Subcutaneous abdominal adipose tissue (tissue), 5 donors: Measurements from ENCODE around the gene CALCA.
"Not testable (repeated sequence)": the region's sequence is repeated elsewhere in the genome, so short reads cannot be mapped to it uniquely, and the experiment has no call there.

Experiments used
- H3K27ac ChIP-seq: one replicate; pipeline ENCODE4 v1.7.0; 2013; ENCODE audit warnings: low read depth, mild to moderate bottlenecking, inconsistent platforms, low read length, moderate library complexity
- H3K27me3 ChIP-seq, 5 donors: one replicate each; pipeline ENCODE4 v1.7.0; 2013; ENCODE audit warnings: low read length in 5 of 5, inconsistent platforms in 1 of 5; ENCODE audit not compliant: control insufficient read depth in 5 of 5, insufficient read depth in 4 of 5
- H3K36me3 ChIP-seq, 5 donors: one replicate each; pipeline ENCODE4 v1.7.0; 2013; ENCODE audit warnings: low read length in 5 of 5; ENCODE audit not compliant: control insufficient read depth in 5 of 5, insufficient read depth in 5 of 5
- H3K4me1 ChIP-seq, 5 donors: one replicate each; pipeline ENCODE4 v1.7.0; 2013; ENCODE audit warnings: low read length in 5 of 5, mild to moderate bottlenecking in 3 of 5, moderate library complexity in 1 of 5; ENCODE audit not compliant: control insufficient read depth in 5 of 5, insufficient read depth in 5 of 5
- H3K4me3 ChIP-seq, 5 donors: one replicate each; pipeline ENCODE4 v1.7.0; 2013; ENCODE audit warnings: low read length in 5 of 5, low read depth in 1 of 5
- H3K9ac ChIP-seq, 5 donors: one replicate each; pipeline ENCODE4 v1.7.0; 2013; ENCODE audit warnings: low read length in 5 of 5, mild to moderate bottlenecking in 4 of 5, moderate library complexity in 3 of 5
- H3K9me3 ChIP-seq, 5 donors: one replicate each; pipeline ENCODE4 v1.7.0; 2013; ENCODE audit warnings: low read length in 5 of 5; ENCODE audit not compliant: control insufficient read depth in 5 of 5
- donor health status: healthy.
- donor health status: healthy.
- donor health status: healthy.
- donor health status: healthy.
- donor health status: healthy.

CALCA gene, protein sequence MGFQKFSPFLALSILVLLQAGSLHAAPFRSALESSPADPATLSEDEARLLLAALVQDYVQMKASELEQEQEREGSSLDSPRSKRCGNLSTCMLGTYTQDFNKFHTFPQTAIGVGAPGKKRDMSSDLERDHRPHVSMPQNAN

DNA sequence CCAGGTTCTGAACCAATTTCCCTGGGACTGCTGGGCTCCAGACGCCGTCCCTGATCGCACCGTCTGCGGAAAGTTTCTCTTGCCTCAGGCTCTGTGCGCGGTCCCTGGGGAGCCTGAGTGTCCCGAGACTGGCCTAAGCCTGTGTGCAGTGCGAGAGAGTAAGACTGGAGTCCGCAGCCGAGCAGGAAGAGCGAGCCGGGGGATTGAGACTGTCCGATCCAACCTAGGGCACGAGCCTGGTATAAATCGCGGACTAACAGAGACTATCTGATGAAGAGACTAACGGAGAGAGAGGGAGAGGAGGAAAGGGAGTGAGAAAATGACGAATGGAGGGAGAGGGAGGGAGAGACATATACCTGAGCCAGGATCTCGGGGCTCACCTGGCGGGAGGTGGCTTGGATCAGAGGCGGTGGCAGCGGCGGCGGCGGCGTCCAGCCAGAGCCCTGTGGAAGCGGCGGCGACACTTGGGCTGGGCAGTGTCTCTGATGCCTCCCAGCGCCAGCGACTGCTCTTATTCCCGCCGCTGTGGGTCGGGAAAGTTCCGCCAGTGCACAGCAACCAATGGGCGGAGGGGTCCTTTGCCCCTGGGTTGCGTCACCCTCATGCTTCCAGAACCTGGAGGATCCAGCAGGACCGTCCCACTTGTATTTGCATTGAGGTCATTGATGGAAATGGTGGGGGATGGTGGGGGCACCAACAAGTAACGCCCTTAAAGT, at the start of gene CALCA:
Gene CALCA (minus strand): TSS at position 487 of the 716 bp plus-strand sequence. CDS start 1,159 bp downstream, outside the sequence.
- H3K36me3 ChIP-seq, result no peaks in the 10 kb centered on the region
- no peak within 1 kb of the TSS for H3K27ac ChIP-seq
- peaks cover 44 to 79% (median 67%) of the 10 kb centered on the region in 5 donors for H3K27me3 ChIP-seq

DNA sequence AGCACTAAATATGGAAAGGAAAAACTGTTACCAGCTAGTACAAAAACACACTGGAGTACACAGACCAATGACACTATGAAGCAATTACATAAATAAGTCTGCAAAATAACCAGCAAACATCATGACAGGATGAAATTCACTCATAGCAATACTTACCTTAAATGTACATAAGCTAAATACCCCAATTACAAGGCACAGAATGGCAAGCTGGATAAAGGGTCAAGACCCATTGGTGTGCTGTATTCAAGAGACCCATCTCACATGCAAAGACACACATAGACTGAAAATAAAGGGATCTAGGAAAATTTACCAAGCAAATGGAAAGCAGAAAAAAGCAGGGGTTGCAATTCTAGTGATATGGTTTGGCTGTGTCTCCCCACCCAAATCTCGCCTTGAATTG, 44.0 kb upstream of the CALCA start:
- Histone ChIP-seq H3K27ac (no peak overlapping the region), H3K4me3 (no peak overlapping the region), H3K9ac (no peak overlapping the region), H3K4me1 (no peaks in the 10 kb centered on the region), H3K27me3 (no peaks in the 10 kb centered on the region), H3K9me3 (peaks cover 0 to 33% (median 14%) of the 10 kb centered on the region in 5 donors), H3K36me3 (no peaks in the 10 kb centered on the region)

More for the DNA sequence above, at the start of gene CALCA:
- Histone ChIP-seq H3K4me1 (peaks cover 4 to 34% (median 28%) of the 10 kb centered on the region in 5 donors), H3K9me3 (no peaks in the 10 kb centered on the region), H3K4me3 (peak within 1 kb of the TSS in 1 of 5 donors; percentile 12), H3K9ac (no peak within 1 kb of the TSS)

DNA sequence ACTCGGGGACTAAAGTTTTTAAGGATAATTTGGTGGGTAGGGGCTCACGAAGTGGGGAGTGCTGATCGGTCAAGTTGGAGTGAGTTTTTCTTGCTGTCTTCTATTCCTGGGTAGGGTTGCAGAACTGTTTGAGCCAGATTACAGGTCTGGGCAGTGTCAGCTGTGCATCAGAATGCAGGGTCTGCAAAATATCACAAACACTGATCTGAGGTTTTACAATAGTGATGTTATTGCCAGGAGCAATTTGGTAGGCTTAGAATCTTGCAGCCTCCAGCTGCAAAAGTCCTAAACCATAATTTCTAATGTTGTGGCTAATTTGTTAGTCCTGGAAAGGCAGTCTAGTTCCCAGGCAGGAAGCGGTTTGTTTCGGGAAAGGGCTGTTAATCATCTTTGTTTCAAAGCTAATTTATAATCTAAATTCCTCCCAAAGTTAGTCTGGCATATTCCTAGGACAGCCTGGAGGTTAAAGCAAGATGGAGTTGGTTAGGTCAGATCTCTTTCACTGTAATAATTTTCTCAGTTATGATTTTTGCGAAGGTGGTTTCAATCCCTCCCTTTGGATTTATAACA, 39.7 kb upstream of the CALCA start:
- Histone ChIP-seq H3K9ac (no peak overlapping the region), H3K36me3 (no peaks in the 10 kb centered on the region), H3K4me3 (no peak overlapping the region), H3K9me3 (peaks cover 0 to 15% (median 11%) of the 10 kb centered on the region in 5 donors), H3K27me3 (no peaks in the 10 kb centered on the region), H3K27ac (no peak overlapping the region), H3K4me1 (no peaks in the 10 kb centered on the region)

DNA sequence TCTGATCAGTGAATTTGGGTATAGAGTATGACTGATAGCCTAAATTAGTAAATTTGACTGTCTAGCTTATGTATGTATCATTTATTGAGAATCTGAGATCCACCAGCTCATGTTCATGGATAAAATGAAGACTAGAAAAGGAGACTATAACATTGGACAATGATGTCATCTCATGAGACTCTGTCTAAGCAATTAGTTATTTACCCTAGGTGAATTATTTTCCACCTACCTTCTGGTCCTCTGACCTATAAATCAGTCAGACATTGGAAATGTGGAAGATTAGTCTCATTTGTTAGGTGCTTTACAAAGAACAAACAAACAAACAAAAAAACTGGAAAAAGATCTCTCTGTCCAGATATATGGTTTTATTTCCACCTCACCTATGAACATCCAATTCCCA, 38.7 kb upstream of the CALCA start:
- Histone ChIP-seq H3K4me3 (no peak overlapping the region), H3K4me1 (no peaks in the 10 kb centered on the region), H3K9me3 (peaks cover 3 to 9% (median 6%) of the 10 kb centered on the region in 5 donors), H3K9ac (no peak overlapping the region), H3K27ac (no peak overlapping the region), H3K36me3 (no peaks in the 10 kb centered on the region), H3K27me3 (no peaks in the 10 kb centered on the region)

DNA sequence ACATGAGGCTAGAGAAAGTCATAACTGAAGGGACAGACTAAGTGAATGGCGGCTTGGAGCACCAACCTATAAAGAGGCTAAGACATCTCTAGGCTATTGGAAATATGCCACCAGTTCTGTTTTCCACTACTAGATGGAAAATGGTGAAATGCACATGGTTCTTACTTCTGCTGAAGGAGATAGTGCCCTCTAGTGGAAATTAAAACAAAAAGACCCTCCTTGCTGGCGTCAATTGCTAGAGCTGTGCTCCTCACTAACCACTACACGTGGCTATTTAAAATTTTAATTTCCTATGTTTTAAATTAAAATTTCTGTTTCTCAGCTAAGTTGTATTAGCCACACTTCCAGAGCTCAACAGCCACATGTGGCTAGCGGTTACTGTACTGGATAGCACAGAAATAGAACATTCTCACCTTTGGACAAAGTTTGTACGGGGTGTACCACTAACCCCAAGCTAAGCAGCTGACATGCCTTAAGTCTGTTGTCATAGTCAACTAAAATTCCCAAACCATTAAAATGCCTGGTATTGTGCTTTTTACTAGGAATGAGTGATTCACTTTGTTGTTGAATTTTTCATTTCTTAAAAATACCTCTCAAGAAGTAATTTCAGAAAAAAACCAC, 34.1 kb upstream of the CALCA start:
- Histone ChIP-seq H3K36me3 (no peaks in the 10 kb centered on the region), H3K27me3 (no peaks in the 10 kb centered on the region), H3K4me1 (no peaks in the 10 kb centered on the region), H3K9me3 (peaks cover 0 to 4% (median 3%) of the 10 kb centered on the region in 5 donors), H3K9ac (no peak overlapping the region), H3K27ac (no peak overlapping the region), H3K4me3 (no peak overlapping the region)

DNA sequence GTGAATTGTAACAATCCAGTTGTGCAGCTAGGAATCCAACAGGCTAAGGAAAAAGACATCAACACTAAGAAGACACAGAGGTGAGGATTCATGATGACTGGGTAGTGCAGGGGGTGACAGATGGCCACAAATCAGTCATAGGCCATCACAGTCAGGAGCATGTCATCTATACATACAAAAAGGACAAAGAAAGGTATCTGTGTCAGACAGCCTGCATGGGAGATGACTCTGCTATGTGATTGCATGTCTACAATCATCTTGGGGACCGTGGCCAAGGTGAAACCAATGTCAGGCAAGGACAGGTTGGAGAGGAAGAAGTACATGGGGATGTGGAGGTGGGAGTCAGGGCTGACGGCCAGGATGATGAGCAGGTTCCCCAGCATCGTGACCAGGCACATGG, 16.0 kb upstream of the CALCA start:
- H3K36me3 ChIP-seq, H3K27ac ChIP-seq, H3K9me3 ChIP-seq, H3K4me3 ChIP-seq, H3K9ac ChIP-seq, H3K27me3 ChIP-seq, H3K4me1 ChIP-seq: not testable (repeated sequence)

DNA sequence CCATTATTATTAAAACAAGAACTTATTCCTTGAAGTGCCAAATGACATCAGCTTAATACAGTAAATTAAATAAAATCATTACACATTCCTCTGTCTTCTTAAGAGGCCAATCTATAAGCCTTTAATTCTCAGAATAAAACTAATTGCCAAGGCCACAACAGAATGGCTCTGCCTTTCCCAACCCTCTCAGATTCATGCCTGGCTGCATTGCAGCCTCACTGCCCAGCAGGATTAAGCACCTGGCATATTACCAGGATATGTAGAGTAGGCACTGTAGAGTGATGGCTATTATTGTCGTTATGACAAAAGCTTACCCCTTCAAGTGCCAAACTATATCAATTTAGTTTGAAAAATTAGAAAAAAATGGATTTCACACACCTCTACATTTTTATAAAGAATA, 9.4 kb upstream of the CALCA start:
- Histone ChIP-seq H3K9me3 (no peaks in the 10 kb centered on the region), H3K4me1 (no peaks in the 10 kb centered on the region), H3K4me3 (no peak overlapping the region), H3K9ac (no peak overlapping the region), H3K27ac (no peak overlapping the region), H3K36me3 (no peaks in the 10 kb centered on the region), H3K27me3 (no peaks in the 10 kb centered on the region)

DNA sequence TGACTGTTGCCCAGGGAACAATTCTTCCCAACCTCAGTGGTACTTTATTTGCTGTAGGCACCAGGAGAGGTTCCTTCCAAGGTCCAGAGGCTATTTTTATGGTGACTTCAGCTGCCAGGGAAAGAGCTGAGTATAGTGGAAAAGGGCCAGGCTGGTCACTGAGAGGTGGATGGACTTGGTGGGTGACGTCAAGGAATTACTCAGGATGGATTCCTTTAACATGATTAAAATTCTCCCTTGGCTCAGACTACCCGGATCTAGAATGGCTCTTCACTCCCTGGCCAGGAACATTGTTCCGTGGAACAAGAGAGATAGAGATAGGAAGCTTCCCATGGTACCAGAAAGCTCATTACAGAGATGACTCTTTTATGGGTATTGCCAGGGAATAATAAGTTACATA, 8.7 kb upstream of the CALCA start:
- H3K36me3 ChIP-seq, result no peaks in the 10 kb centered on the region
- no peak overlapping the region for H3K9ac ChIP-seq
- H3K4me1 ChIP-seq, result no peaks in the 10 kb centered on the region
- H3K27ac ChIP-seq, result no peak overlapping the region
- no peak overlapping the region for H3K4me3 ChIP-seq
- H3K9me3 ChIP-seq, result no peaks in the 10 kb centered on the region
- H3K27me3 ChIP-seq, result peaks cover 0 to 6% (median 3%) of the 10 kb centered on the region in 5 donors

DNA sequence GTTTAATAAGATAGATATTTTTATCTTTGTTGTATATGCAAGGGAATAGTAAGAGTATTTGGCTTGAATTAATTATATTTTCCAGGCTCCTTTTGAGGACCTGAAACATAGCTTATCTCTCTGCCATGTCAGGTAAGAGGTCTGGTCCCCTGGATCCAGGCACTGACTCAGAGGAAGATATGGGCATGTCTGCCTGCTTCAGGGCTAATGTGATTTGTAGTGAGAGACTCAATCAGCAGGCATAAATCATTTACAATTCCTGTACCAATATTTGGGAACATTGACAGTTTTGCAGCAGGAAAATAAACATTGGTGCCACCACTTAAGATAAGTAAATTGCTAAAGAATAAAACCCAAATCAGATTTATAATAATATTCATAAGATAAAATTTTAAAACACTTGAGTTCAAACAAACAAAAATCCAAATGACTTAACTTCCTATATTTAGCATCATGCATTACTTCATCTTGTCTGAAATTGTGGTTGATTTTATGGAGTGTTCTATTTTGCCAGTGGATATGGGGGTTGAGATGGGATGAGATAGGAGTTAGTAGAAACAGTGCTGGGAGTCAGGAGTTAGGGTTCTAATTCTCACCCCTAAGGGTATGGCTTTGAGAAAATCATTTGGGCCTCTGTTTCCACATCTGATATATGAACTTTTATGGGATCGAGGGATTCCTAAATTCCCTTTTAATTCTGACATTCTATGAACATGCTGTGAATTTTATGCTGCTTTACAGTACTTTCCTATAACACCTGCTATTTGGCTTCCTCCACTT, 5.1 kb upstream of the CALCA start:
- H3K36me3 ChIP-seq, result no peaks in the 10 kb centered on the region
- H3K9ac ChIP-seq, result no peak overlapping the region
- H3K9me3 ChIP-seq, result no peaks in the 10 kb centered on the region
- no peak overlapping the region for H3K27ac ChIP-seq
- peaks cover 2 to 26% (median 23%) of the 10 kb centered on the region in 5 donors for H3K4me1 ChIP-seq
- H3K4me3 ChIP-seq, result no peak overlapping the region
- H3K27me3 ChIP-seq, result peaks cover 23 to 41% (median 30%) of the 10 kb centered on the region in 5 donors
